Right ventricle myocardium inferior (tissue), 1 donor: ENCODE results near the gene MYO1D. TPM values are rescaled to one million over a fixed set of nuclear protein-coding genes. Genes with fewer than 3 reads are reported as not detected.
"Not testable (repeated sequence)": the region's sequence is repeated elsewhere in the genome, so short reads cannot be mapped to it uniquely, and the experiment has no call there.

Experiments
- ATAC-seq: fragments of 200-7000 bp; cut with Tn5 transposase; one replicate; pipeline ENCODE4 v1.9.1; 2020; ENCODE audit warnings: mild to moderate bottlenecking, moderate library complexity
- DNase-seq: peaks from one replicate; pipeline ENCODE4 v3.0.0; 2021; ENCODE audit errors: missing footprints
- intact Hi-C: fragments of 100-400 bp; cut with DNase I; formaldehyde crosslinking; loops from one replicate; pipeline ENCODE4 v1.11.0; 2022
- total RNA-seq: library from RNA; stranded (reverse); fragmentation: NEBNext Ultra II Directional; extraction: Animal tissue kit (Norgen Biotek cat#: 25700); gene quantifications from one replicate; pipeline ENCODE4 v1.2.1, GENCODE V29; 2021
- donor health status: DM: no; HTN: yes; CAD: no; lungs with severe emphysema.

MYO1D gene
- total RNA-seq, 1 donor from 2014 or later = 4.7 TPM

DNA sequence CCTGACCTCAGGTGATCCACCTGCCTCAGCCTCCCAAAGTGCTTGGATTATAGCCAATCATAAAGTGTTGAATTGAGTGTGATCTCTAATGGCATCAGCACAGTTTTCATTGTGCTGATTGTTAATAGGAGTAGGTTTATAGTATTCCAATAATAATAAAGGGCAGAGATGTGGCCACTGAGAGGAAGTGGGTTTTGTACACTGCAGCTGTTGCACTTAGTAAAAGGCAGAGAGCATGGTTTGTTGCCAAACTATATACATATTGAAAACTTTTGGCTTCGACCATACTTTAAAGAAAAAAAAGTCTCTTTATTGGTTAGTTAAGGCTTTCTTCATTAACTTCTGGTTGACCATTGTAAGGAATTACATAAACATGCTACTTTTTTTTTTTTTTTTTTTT is 204.2 kb downstream of the MYO1D start:
- ATAC-seq (no peak), DNase-seq (no peak)
- intact Hi-C loops = no loop called here

DNA sequence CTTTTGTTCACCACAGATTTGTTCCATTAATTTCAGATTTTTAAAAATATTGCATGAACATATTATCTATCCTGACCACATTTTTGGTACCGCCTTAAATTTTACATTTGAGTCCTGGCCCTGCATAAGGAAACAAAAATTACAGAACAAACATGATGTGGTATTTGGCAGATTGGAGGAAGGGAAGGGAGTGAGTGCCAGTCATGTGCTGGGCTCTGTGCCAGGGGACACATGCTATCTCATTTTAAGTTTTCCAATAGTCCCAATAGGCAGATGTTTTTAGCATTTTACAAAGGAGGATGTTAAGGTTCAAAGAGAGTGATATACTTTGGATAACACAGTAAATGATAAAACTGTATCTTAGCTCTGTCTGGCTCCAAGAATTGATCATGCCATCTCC is 205.0 kb downstream of the MYO1D start:
- ATAC-seq (no peak), DNase-seq (peak; percentile 85)
- intact Hi-C loops = no loop called here

DNA sequence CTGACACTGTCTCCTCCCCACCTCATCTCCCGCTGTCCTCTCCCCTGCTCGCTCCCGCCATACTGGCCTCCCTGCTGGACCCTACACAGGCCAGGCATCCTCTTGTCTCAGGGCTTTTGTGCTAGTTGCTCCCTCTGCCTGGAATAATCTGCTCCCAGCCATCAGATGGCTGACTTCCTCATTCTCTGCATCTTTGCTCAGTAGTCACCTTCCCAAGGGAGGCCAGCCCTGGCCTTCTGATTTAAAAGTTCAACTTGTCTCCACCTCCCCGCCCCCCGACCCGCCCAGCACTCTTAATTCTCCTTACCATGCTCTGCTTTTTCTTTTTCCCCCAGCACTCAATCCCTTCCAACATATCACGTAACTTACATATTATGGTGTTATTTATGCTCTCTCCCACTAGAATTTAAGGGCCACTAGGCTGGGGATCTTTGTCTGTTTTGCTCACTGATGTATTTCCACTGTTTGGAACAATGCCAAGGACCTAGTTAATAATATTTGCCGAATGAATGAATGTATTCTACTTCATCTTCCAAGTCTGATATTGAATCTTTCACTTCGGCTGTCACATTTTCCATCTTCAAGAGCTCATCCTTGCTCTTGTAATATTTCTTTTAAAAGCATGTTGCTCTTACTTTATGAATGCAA is 211.9 kb downstream of the MYO1D start:
- intact Hi-C loops = no loop called here
- DNase-seq (no peak), ATAC-seq (no peak)

DNA sequence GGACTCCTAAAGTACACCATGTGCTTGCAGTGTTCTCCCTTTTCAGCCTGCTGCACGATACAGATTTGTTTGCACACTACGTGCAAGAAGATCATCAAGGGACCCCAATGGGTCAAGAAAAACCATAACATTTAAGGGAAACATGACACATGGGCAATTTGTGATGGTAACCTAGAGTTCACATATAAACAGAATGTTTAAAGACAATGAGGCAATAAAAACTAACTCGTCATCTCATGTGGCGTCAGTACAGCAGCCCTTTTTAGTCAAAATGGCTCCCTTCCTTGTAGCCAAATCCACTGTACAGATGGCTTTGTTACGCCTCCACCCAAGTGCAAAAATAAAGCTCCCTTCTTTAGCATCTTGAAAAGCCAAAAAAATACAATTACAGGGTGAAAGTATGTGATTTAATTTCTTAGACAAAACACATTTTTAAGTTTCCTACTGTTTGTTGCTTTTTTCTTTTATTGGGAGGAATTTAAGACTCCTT is 216.4 kb downstream of the MYO1D start:
- no peak for DNase-seq
- no peak for ATAC-seq
- intact Hi-C loops = no loop called here

GRCh38 chr17:32659419-32659842 is 217.5 kb downstream of the MYO1D start:
- ATAC-seq = peak; percentile 74
- intact Hi-C loops = loop anchor here (1.0 to 5.0 kb wide), 2 partner anchors 96 to 177 kb away; no protein-coding TSS in a partner anchor
- peak; percentile 67 for DNase-seq

- intact Hi-C loops = loop anchor here (1.0 to 5.0 kb wide), 2 partner anchors 97 to 176 kb away; no protein-coding TSS in a partner anchor
- no peak for DNase-seq
- peak; percentile 51 for ATAC-seq
Observed at GRCh38 chr17:32658470-32659418, 218.2 kb downstream of the MYO1D start.

GRCh38 chr17:32656886-32657285 is 220.0 kb downstream of the MYO1D start:
- ATAC-seq (no peak), DNase-seq (no peak)
- intact Hi-C loops = loop anchor here (5.0 kb wide), 1 partner anchor 175 kb away; no protein-coding TSS in a partner anchor

DNA sequence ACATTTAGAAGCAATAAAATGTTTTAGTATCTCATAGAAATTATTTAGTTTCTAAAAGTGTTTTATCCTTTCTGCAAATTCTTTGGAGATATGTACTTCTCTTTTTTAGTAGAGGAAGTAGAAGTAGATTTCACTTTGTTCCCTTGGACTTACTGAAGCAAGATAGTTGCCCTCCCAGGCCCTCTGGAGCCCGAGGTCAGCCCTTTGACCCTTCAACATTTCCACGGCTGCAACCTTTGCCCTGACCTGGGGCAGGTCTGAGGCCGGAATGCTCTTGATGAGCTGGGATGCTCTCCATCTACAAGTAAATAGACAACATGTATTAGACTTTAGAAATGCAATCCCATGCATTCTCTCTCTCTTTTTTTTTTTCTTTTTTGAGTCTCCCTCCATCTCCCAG is 222.6 kb downstream of the MYO1D start:
- DNase-seq = no peak
- intact Hi-C loops = no loop called here
- no peak for ATAC-seq

GRCh38 chr17:32651084-32651483 is 225.8 kb downstream of the MYO1D start:
- intact Hi-C loops = no loop called here
- DNase-seq (no peak), ATAC-seq (no peak)

DNA sequence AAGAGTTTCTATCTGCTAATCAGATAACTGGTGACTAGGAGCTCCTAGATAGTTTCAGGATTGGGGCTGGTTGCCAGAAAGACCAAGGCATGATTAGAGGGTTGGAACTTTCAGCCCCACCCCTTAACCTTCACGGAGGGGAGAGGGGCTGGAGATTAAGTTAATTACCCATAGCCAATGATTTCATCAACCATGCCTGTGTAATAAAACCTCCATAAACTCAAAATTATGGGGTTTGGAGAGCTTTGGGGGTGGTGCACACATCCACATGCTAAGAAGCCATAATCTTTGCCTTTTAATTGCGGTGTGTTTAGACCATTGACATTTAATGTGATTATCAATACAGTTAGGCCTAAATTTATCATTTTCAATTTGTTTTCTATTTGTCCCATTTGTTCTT is 228.5 kb downstream of the MYO1D start:
- intact Hi-C loops = no loop called here
- no peak for ATAC-seq

DNA sequence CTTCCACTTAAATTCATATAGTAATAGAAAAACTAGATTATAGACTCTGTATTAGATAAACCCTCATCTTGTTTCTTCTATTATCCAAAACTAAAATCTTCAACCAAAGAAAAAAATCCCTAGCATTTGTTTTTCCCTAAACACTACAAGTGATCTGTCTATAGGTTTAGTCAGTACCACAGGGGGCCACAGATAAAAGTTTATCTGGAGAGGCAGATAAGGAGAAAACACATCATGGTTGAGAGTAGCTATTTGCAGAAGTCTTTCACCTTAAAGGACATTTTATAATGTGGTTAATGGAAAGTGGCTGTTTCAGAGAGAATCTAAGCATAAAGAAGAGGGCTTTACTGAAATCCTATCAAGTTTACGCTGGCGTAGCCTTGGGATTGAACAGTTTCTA is 230.0 kb downstream of the MYO1D start:
- intact Hi-C loops = no loop called here
- ATAC-seq (no peak), DNase-seq (no peak)

More for the DNA sequence above, 228.5 kb downstream of the MYO1D start:
- no peak for DNase-seq

- ATAC-seq, intact Hi-C loops, DNase-seq: not testable (repeated sequence)
Observed at GRCh38 chr17:32641514-32641913, 235.4 kb downstream of the MYO1D start.

- no peak for DNase-seq
- ATAC-seq = no peak
- intact Hi-C loops = no loop called here
Observed at GRCh38 chr17:32636598-32637218, 240.2 kb downstream of the MYO1D start.

DNA sequence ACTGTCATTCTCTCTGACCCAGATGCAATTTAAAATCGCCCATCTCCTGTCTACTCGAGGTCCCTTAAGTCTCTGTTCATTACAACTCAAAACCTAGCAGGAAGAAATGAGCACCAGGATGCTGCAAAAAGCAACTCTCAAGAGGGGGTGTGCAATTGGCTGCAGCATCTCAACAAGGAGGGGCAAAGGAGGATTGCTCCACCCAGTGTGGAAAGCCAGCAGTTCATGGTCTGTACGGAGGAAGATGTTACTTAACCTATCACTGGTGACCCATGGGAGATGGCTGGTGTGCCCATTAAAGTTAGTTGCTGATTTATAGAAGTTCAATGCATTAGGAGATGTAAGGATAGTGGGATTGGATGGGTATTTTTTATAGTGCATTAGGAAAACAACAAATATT is 242.8 kb downstream of the MYO1D start:
- ATAC-seq (no peak), DNase-seq (no peak)
- intact Hi-C loops = no loop called here

DNA sequence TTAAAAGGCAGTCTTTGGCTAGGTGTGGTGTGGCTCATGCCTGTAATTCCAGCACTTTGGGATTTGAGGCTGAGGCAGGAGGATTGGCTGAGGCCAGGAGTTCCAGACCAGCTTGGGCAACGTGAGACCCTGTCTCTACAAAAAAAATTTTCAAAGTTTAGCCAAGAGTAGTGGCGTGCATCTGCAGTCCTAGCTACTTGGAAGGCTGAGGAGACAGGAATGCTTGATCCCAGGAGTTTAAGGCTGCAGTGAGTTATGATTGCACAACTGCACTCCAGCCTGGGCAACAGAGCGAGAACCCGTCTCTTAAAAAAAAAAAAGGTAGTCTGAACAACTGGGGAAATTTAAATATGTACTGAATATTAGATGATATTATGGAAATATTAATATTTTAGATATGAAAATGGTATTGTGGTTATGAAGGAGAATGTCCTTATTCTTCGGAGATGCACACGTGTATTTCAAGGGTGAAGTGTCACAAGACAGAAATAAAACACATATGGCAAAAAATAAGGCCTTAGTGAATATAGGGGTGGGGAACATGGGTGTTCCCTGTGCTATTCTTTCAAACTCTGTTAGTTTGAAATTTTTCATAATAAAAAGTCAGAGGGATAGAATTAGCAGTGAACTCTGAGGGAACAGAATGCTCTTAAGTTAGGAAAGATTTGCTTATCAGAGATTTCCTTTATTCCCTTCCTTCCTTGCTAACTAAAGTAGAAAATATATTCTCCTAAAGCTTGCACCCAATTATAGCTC is 245.4 kb downstream of the MYO1D start:
- peak; percentile 91 for ATAC-seq
- intact Hi-C loops = no loop called here
- DNase-seq = no peak

GRCh38 chr17:32629563-32630190 is 247.2 kb downstream of the MYO1D start:
- intact Hi-C loops = no loop called here
- DNase-seq = no peak
- no peak for ATAC-seq

GRCh38 chr17:32628271-32629044 is 248.5 kb downstream of the MYO1D start:
- intact Hi-C loops = no loop called here
- ATAC-seq = no peak
- no peak for DNase-seq
